Subcutaneous adipose tissue (tissue), 4 donors: ENCODE measurements around the gene CENPS. TPM values are rescaled to one million over a fixed set of nuclear protein-coding genes. Genes with fewer than 3 reads are reported as not detected.

Experiments used
- total RNA-seq, 4 donors: library from RNA; depleted of rRNA; stranded (reverse); fragments of >200 nt; gene quantifications; one replicate each; pipeline ENCODE4 v1.1.0, GENCODE V29; 2016
- TF ChIP-seq, protein P1 (sequence below): fragments of 450-650 bp; IDR thresholded peaks from one replicate; pipeline ENCODE4 v1.5.1; 2016; ENCODE audit warnings: low read depth, mild to moderate bottlenecking, control low read depth, antibody characterized with exemption, moderate library complexity

CENPS gene
- total RNA-seq, 4 donors from 2014 or later = 3.3 to 11.9 (median 4.7) TPM

DNA sequence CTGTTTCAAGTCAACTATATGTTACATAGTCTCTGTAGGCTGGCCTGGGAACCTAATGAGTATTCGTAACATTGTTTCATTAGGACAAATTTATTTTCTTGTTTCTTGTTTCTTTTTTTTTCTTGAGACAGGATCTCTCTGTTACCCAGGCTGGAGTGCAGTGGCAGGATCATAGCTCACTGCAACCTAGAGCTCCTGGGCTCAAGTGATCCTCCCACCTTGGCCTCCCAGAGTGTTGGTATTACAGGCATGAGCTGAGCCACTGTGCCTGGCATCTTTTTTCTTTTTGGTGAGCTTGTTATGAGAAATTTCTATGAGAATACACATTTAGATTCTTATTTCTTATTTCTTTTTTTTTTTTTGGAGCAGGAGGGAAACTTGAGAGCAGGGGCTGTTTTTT, 6.8 kb downstream of the CENPS start:
- TF ChIP-seq, protein P1, sequence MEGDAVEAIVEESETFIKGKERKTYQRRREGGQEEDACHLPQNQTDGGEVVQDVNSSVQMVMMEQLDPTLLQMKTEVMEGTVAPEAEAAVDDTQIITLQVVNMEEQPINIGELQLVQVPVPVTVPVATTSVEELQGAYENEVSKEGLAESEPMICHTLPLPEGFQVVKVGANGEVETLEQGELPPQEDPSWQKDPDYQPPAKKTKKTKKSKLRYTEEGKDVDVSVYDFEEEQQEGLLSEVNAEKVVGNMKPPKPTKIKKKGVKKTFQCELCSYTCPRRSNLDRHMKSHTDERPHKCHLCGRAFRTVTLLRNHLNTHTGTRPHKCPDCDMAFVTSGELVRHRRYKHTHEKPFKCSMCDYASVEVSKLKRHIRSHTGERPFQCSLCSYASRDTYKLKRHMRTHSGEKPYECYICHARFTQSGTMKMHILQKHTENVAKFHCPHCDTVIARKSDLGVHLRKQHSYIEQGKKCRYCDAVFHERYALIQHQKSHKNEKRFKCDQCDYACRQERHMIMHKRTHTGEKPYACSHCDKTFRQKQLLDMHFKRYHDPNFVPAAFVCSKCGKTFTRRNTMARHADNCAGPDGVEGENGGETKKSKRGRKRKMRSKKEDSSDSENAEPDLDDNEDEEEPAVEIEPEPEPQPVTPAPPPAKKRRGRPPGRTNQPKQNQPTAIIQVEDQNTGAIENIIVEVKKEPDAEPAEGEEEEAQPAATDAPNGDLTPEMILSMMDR = no peak

DNA sequence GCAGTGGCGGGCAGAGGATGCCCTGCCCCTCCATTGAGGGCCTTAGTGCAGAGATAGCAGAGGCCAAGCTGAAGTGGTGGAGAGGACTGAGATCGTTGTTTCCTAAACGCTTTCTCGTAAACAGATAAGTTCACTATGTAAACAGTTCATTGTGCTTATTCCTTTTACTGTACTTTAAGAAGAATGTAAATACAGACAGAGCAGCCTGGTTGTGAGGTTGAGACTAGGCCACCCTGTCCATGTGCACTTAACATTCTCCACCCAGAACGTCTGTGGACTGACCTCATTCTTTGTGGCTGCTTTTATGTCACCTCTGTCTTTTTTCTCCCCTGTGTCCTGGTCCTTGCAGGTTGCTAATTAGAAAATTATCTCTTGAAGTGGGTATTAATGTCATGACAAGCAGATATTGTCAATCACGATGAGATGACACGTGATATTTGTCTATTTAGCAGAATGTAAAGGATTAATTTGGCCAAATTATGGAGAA, 8.5 kb downstream of the CENPS start:
- TF ChIP-seq, protein P1 = no peak

DNA sequence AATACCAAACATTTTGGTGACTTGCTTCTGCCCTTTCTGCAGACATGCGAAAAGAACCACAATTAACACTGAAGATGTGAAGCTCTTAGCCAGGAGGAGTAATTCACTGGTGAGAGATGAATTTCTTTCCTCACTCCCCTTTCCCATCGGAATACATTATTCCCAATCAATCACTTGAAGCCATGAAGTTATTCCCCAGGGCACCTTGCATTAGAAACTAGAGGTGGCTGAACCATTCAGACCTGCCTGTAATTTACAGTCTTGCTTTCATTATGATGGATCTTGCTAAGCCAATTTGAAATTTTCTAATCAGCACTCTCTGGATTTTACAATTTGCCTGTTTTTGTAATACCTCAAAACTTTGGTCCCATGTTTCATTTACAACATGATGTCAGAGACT, 10.1 kb downstream of the CENPS start:
- TF ChIP-seq, protein P1 = no peak

DNA sequence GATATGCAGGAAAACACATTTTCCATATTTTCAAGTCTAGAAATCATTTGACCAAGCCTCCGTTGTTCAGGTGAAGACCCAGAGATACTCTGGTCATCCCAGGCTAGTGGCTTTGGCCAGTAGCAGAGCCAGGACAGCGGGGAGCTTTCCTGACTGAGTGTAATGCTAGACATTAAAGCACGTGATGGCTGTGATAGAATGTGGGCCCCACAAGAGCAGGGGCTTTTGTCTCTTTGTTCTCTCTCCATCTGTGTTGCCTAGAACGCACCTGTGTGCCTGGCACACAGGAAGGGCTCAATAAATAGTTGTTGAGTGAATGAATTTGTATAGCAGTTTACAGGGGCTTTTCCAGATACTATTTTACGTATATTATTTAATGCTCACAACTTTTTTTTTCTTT, 10.6 kb downstream of the CENPS start:
- TF ChIP-seq, protein P1 = no peak

DNA sequence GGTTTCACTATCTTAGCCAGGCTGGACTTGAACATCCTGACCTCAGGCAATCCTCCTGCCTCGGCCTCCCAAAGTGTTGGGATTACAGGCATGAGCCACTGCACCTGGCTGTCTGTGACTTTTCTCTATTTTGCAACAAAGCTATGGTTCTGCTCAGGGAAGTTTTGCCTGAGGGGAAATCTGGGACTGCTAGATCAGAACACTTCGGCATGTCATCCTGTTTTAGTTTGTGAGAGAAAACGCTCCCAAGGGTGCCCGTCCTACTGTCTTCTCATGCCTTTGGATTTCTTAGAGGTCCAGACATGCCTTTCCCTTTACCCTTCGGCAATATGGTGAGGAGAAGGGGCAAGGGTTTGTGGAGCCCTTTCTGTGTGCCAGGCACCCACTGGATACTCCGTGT, 14.0 kb downstream of the CENPS start:
- TF ChIP-seq, protein P1 = no peak

DNA sequence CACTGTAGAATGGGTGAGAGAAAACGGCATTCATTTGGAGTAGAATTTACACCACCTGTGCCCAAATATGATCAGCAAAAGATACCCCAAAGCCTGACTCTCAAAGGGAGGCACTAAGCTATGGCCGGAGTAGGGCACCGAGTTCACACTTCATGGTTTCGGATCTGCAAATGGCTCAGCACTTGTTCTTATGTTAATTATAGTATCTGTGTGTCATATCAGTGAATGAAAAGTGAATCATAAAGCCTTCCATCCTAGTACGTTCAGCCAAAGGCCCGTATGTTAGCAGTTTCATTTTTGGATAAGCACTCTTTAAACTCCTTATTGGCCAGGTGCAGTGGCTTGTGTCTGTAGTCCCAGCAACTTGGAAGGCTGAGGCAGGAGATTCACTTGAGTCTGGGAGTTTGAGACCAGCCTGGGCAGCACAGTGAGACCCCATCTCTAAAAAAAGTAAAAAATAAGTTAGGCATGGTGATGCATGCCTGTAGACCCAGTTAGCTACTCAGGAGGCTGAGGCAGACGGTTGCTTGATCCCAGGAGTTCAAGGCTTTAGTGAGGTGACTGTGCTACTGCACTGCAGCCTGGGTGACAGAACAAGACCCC, 14.7 kb downstream of the CENPS start:
- TF ChIP-seq, protein P1 = no peak

DNA sequence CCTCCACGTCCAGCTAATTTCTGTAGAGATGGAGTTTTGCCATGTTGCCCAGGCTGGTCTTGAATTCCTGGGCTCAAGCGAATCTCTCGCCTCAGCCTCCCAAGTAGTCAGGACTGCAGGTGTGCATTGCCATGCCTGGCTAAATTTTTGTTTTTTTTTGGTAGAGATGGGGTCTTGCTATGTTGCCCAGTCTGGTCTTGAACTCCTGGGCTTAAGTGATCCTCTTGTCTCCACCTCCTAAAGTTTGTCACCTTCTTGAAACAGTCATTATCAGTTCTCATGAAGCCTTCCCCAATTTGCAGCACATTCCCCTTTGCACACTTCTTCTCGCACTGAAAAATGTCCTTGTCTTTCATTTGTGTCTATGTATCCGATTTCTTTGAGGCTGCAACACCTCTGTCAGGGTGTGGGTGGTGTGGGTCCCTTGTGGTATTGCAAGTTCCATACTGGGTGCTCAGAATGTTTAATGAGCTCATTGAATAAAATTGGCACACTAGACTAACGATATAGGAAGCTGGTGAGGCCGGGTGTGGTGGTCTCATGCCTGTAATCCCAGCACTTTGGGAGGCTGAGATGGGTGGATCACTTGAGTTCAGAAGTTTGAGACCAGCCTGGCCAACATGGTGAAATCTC, 16.7 kb downstream of the CENPS start:
- TF ChIP-seq, protein P1 = no peak
